Measurements from ENCODE around the gene P2RY8.
A peak's percentile ranks its signal among the peaks of the same experiment; 100 is the strongest.

The P2RY8 gene

DNA sequence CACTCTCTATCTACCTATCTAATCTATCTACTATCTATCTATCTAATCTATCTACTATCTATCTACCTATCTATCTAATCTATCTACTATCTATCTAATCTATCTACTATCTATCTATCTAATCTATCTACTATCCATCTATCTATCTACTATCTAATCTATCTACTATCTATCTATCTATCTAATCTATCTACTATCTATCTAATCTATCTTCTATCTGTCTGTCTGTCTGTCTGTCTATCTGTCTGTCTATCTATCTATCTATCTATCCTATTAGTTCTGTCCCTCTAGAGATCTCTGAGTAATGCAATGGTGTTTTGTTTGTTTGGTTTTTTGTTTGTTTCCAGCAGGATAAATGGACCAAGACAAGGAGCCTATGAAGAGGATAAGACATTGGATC is 74.9 kb downstream of the P2RY8 start:
- DNase-seq (ENCODE audit: low read depth): no peak
- H3K4me3 ChIP-seq (ENCODE audit: low read length): no peak overlapping the region
- TF ChIP-seq, protein P1, sequence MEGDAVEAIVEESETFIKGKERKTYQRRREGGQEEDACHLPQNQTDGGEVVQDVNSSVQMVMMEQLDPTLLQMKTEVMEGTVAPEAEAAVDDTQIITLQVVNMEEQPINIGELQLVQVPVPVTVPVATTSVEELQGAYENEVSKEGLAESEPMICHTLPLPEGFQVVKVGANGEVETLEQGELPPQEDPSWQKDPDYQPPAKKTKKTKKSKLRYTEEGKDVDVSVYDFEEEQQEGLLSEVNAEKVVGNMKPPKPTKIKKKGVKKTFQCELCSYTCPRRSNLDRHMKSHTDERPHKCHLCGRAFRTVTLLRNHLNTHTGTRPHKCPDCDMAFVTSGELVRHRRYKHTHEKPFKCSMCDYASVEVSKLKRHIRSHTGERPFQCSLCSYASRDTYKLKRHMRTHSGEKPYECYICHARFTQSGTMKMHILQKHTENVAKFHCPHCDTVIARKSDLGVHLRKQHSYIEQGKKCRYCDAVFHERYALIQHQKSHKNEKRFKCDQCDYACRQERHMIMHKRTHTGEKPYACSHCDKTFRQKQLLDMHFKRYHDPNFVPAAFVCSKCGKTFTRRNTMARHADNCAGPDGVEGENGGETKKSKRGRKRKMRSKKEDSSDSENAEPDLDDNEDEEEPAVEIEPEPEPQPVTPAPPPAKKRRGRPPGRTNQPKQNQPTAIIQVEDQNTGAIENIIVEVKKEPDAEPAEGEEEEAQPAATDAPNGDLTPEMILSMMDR (IDR thresholded peaks at IDR 0.05; ENCODE audit: insufficient read depth, low read depth, low read length, missing control alignments): no peak

DNA sequence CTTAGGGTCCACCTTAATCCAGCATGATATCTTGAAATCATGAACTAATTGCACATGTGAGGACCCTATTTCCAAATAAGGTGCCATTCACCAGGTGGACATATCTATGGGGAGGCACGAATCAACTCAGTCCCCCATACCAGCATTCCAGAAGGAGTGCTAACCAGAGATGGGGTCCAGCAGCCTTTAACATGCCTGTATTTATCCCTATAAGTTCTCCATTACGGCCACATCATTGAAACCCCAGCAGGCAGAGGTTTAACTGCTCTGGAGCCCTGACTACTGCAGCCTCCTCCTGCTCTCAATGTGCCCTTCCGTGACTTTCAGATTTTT is 81.1 kb downstream of the P2RY8 start:
- TF ChIP-seq, protein P1 (IDR thresholded peaks at IDR 0.05; ENCODE audit: insufficient read depth, low read depth, low read length, missing control alignments): no peak
- H3K4me3 ChIP-seq (ENCODE audit: low read length): no peak overlapping the region
- no peak for DNase-seq (ENCODE audit: low read depth)

DNA sequence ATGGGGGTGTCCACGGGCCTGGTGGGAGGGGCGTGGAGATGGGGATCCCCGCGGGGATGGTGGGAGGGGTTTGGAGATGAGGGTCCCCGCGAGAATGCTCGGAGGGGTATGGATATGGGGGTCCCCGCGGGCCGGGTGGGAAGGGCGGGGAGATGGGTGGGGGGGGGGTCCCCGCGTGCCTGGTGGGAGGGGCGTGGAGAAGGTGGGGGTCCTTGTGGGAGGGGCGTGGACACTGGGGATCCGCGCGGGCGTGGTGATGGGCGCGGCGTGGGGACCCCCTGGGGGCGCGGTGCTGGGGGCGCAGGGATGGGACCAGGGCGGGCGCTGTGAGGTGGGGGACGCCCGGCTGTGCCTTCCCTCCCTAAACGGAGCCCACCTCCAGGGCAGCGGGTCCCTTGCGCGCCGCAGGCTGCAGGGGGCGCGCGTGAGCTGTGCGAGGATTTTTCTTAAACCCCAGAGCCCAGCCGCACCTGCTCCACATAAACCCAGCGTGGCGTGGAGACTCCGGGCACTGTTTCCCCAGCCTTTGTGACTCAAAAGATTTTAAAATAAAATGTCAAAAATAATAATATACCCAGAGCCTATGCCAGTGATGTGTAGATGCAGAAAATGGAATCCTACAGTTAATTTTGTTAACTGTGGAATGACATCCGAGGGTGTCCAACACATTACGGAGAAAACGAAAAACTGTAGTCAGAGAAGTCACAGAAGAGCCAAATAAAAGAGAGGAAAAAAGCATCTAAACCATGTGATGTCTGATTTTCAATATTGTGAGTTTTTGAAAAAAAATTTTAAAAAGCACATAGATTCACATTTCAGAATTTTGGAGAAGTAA is 82.8 kb downstream of the P2RY8 start:
- DNase-seq (ENCODE audit: low read depth): peak; percentile 79
- H3K4me3 ChIP-seq (ENCODE audit: low read length): peak overlapping the region; percentile 66
- TF ChIP-seq, protein P1 (IDR thresholded peaks at IDR 0.05; ENCODE audit: insufficient read depth, low read depth, low read length, missing control alignments): peak; percentile 81

DNA sequence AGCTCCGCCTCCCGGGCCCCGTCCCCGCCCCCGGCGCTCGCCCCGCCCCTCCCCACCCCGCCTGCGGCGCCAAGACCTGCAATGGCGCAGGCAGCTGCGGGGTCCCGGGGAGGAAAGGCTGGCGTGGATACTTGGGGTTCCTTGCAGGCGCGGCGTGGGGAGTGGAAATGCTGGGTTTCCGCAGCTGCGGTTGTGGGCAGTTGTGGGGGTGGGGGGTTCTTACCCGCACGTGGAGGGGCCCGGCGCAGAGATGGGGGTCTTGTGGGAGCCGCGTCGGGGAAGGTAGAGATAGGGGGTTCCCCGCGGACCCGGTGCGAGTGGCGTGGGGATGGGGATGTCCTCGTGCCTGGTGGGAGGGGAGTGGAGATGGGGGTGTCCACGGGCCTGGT is 83.6 kb downstream of the P2RY8 start:
- TF ChIP-seq, protein P1 (IDR thresholded peaks at IDR 0.05; ENCODE audit: insufficient read depth, low read depth, low read length, missing control alignments): no peak
- H3K4me3 ChIP-seq (ENCODE audit: low read length): peak overlapping the region; percentile 66
- no peak for DNase-seq (ENCODE audit: low read depth)

DNA sequence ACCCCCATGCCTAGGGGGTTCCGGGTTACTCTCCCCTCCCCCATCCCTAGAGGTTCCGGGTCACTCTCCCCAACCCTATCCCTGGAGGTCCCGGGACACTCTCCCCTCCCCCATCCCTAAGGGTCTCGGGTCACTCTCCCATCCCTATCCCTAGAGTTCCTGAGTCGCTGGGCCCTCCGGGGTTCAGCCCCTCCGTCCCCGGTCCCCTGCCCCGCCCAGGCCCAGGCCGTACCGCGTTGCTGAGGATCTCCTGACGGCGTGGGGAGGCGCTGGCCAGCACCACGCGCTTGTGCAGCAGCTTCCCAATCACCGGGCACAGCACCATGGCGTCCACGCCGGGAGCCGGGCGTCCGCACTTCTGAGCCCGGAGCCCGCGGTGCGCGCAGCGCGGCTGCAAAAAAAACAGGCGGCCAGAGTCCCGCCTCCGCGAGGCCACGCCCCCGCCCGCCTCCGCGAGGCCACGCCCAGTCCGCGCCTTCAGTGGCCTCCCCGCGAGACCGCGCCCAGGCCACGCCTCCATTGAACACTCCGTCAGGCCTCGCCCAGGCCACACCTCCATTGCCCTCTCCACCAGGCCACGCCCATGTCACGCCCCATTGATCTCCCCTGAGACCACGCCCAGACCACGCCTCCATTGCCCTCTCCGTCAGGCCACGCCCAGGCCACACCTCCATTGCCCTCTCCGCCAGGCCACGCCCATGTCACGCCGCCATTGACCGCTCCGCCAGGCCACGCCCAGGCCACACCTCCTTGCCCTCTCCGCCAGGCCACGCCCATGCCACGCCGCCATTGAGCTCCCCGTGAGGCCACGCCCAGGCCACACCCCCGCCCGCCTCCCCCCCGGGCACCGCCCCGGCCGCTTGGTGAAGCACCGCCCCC is 84.2 kb downstream of the P2RY8 start, which contains the start of gene ASMTL:
Gene ASMTL (minus strand): TSS at position 394 of the 879 bp plus-strand sequence. CDS start 69 bp downstream, at position 325.
- DNase-seq (ENCODE audit: low read depth): peak; percentile 99
- TF ChIP-seq, protein P1 (IDR thresholded peaks at IDR 0.05; ENCODE audit: insufficient read depth, low read depth, low read length, missing control alignments): no peak
- H3K4me3 ChIP-seq (ENCODE audit: low read length): peak within 1 kb of the TSS; percentile 90

DNA sequence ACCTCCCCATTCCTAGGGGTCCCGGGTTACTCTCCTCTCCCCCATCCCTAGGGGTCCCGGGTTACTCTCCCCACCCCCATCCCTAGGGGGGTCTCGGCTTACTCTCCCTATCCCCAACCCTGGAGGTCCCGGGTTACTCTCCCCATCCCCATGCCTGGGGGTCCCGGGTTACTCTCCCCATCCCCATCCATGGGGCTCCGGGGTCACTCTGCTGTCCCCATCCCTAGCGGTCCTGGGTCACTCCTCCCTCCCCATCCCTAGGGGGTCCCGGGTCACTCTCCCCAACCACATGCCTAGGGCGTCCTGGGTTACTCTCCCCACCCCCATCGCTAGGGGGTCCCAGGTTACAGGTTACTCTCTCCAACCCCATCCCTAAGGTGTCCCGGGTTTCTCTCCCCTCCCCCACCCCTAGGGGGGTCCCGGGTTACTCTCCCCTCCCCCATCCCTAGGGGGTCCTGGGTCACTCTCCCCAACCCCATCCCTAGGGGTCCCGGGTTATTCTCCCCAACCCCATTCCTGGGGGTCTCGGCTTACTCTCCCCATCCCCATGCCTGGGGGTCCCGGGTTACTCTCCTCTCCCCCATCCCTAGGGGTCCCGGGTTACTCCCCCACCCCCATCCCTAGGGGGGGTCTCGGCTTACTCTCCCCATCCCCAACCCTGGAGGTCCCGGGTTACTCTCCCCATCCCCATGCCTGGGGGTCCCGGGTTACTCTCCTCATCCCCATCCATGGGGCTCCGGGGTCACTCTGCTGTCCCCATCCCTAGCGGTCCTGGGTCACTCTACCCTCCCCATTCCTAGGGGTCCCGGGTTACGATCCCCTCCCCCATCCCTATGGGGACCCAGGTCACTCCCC is 85.1 kb downstream of the P2RY8 start:
- DNase-seq (ENCODE audit: low read depth): no peak
- H3K4me3 ChIP-seq (ENCODE audit: low read length): peak overlapping the region; percentile 90
- TF ChIP-seq, protein P1 (IDR thresholded peaks at IDR 0.05; ENCODE audit: insufficient read depth, low read depth, low read length, missing control alignments): no peak
